Left cardiac atrium (tissue), 2 donors: ENCODE results near the gene KIAA1328. TPM values are rescaled to one million over a fixed set of nuclear protein-coding genes. Genes with fewer than 3 reads are reported as not detected.

Experiments
- total RNA-seq, 2 donors: library from RNA; stranded (reverse); fragmentation: NEBNext Ultra II Directional; extraction: Animal tissue kit (Norgen Biotek cat#: 25700); gene quantifications; one replicate each; pipeline ENCODE4 v1.2.1, GENCODE V29; 2021
- donor health status: DM: no; HTN: yes; CAD: no; lungs with severe emphysema.
- donor health status: DM: yes; HTN: yes; CAD: no.

Gene KIAA1328
- total RNA-seq, 2 donors from 2014 or later: 5.4 to 6.5 TPM

Other genes starting within 250 kb of the KIAA1328 start
- gene TPGS2, start 125 bp upstream of the KIAA1328 start, total RNA-seq: 10 to 100 TPM; 43.2 to 50.6 TPM